WTC11 (cell line): ENCODE measurements around the gene SNX14. TPM values are rescaled to one million over a fixed set of nuclear protein-coding genes. Genes with fewer than 3 reads are reported as not detected.
A peak's percentile ranks its signal among the peaks of the same experiment; 100 is the strongest.

ENCODE experiments used
- ATF6 ChIP-seq: sonication (generic); formaldehyde crosslinking; IDR thresholded peaks from 2 replicates; pipeline ENCODE4 v1.8.1; 2023; ENCODE audit warnings: mild to moderate bottlenecking, missing genetic modification reagents
- CREB1 ChIP-seq: sonication (generic); formaldehyde crosslinking; IDR thresholded peaks from 2 replicates; pipeline ENCODE4 v1.8.0; 2023; ENCODE audit warnings: mild to moderate bottlenecking, missing genetic modification reagents
- CTCF ChIP-seq: fragments of 200-600 bp; IDR thresholded peaks from 2 replicates; pipeline ENCODE4 v1.8.0; 2022; ENCODE audit warnings: antibody characterized with exemption
- E2F4 ChIP-seq: sonication (generic); formaldehyde crosslinking; IDR thresholded peaks from 2 replicates; pipeline ENCODE4 v1.8.1; 2022; ENCODE audit warnings: low read depth, mild to moderate bottlenecking, moderate library complexity, missing genetic modification reagents, borderline replicate concordance
- ERG ChIP-seq: fragments of 250-450 bp; sonication (Bioruptor Pico); IDR thresholded peaks from 2 replicates; pipeline ENCODE4 v1.8.0; 2021; ENCODE audit warnings: mild to moderate bottlenecking
- ESRRA ChIP-seq: sonication (generic); formaldehyde crosslinking; IDR thresholded peaks from 2 replicates; pipeline ENCODE4 v1.8.1; 2022; ENCODE audit warnings: mild to moderate bottlenecking, missing genetic modification reagents, borderline replicate concordance
- ETV6 ChIP-seq: sonication (generic); formaldehyde crosslinking; IDR thresholded peaks from 2 replicates; pipeline ENCODE4 v1.8.1; 2022; ENCODE audit warnings: mild to moderate bottlenecking, missing genetic modification reagents
- FOXP1 ChIP-seq: sonication (generic); formaldehyde crosslinking; IDR thresholded peaks from 2 replicates; pipeline ENCODE4 v1.8.0; 2022; ENCODE audit warnings: missing genetic modification reagents, mild to moderate bottlenecking, moderate library complexity, borderline replicate concordance
- FOXP4 ChIP-seq: sonication (generic); formaldehyde crosslinking; IDR thresholded peaks from 2 replicates; pipeline ENCODE4 v1.8.0; 2022; ENCODE audit warnings: mild to moderate bottlenecking, missing genetic modification reagents
- GRHL2 ChIP-seq: fragments of 250-450 bp; sonication (Bioruptor Pico); IDR thresholded peaks from 2 replicates; pipeline ENCODE4 v1.8.0; 2022; ENCODE audit warnings: mild to moderate bottlenecking, moderate library complexity; ENCODE audit not compliant: insufficient replicate concordance, severe bottlenecking
- MAX ChIP-seq: sonication (generic); formaldehyde crosslinking; IDR thresholded peaks from 2 replicates; pipeline ENCODE4 v1.8.0; 2022; ENCODE audit warnings: mild to moderate bottlenecking, missing genetic modification reagents
- MXD4 ChIP-seq: fragments of 250-450 bp; sonication (Bioruptor Pico); IDR thresholded peaks from 2 replicates; pipeline ENCODE4 v1.8.0; 2021; ENCODE audit warnings: mild to moderate bottlenecking, moderate library complexity, borderline replicate concordance
- NR2C2 ChIP-seq: sonication (generic); formaldehyde crosslinking; IDR thresholded peaks from 2 replicates; pipeline ENCODE4 v1.8.0; 2022; ENCODE audit warnings: mild to moderate bottlenecking, missing genetic modification reagents
- OVOL2 ChIP-seq: fragments of 250-450 bp; sonication (Bioruptor Pico); IDR thresholded peaks from 2 replicates; pipeline ENCODE4 v1.9.0; 2021; ENCODE audit warnings: mild to moderate bottlenecking, borderline replicate concordance
- PREB ChIP-seq: sonication (generic); formaldehyde crosslinking; IDR thresholded peaks from 2 replicates; pipeline ENCODE4 v1.8.1; 2022; ENCODE audit warnings: mild to moderate bottlenecking, missing genetic modification reagents, moderate library complexity, borderline replicate concordance
- SMAD4 ChIP-seq: sonication (generic); formaldehyde crosslinking; IDR thresholded peaks from 2 replicates; pipeline ENCODE4 v1.8.0; 2022; ENCODE audit warnings: mild to moderate bottlenecking, missing genetic modification reagents
- SP1 ChIP-seq: sonication (generic); formaldehyde crosslinking; conservative IDR thresholded peaks from 2 replicates; pipeline ENCODE4 v1.8.1; 2022; ENCODE audit warnings: missing genetic modification reagents
- TCF7 ChIP-seq: sonication (generic); formaldehyde crosslinking; IDR thresholded peaks from 2 replicates; pipeline ENCODE4 v1.8.0; 2022; ENCODE audit warnings: mild to moderate bottlenecking, low read depth, missing genetic modification reagents, moderate library complexity
- TEAD4 ChIP-seq: sonication (generic); formaldehyde crosslinking; IDR thresholded peaks from 2 replicates; pipeline ENCODE4 v1.8.0; 2022; ENCODE audit warnings: mild to moderate bottlenecking, missing genetic modification reagents
- USF2 ChIP-seq: sonication (generic); formaldehyde crosslinking; IDR thresholded peaks from 2 replicates; pipeline ENCODE4 v1.8.1; 2023; ENCODE audit warnings: mild to moderate bottlenecking, missing genetic modification reagents, moderate library complexity
- ZNF219 ChIP-seq: sonication (generic); formaldehyde crosslinking; IDR thresholded peaks from 2 replicates; pipeline ENCODE4 v1.8.0; 2023; ENCODE audit warnings: missing genetic modification reagents, mild to moderate bottlenecking, borderline replicate concordance
- ZNF532 ChIP-seq: fragments of 250-450 bp; sonication (Bioruptor Pico); IDR thresholded peaks from 2 replicates; pipeline ENCODE4 v1.9.0; 2021; ENCODE audit warnings: mild to moderate bottlenecking, borderline replicate concordance
- total RNA-seq: library from RNA; stranded (reverse); gene quantifications from 3 replicates; pipeline ENCODE4 v1.2.3, GENCODE V29; 2021

SNX14 gene
- total RNA-seq, 1 experiment from 2014 or later, result 34.3 TPM

- TF ChIP-seq ERG (CRISPR knock-in tag) (peak; percentile 42; the same call in 1 of the 2 replicates), ATF6 (CRISPR knock-in tag) (no peak), TEAD4 (no peak), PREB (CRISPR knock-in tag) (no peak), USF2 (CRISPR knock-in tag) (no peak), ZNF532 (CRISPR knock-in tag) (no peak), SMAD4 (CRISPR knock-in tag) (no peak), NR2C2 (CRISPR knock-in tag) (0 out of 2 replicates have a peak, but pooled peaks have one; percentile 19), FOXP1 (CRISPR knock-in tag) (peak; percentile 84), TCF7 (CRISPR knock-in tag) (peak; percentile 86; the same call in 1 of the 2 replicates), ETV6 (CRISPR knock-in tag) (no peak; the same call in 1 of the 2 replicates), OVOL2 (no peak), GRHL2 (CRISPR knock-in tag) (no peak), MAX (CRISPR knock-in tag) (peak; percentile 30), SP1 (CRISPR knock-in tag) (peak; percentile 46; the same call in 1 of the 2 replicates), ZNF219 (CRISPR knock-in tag) (no peak), E2F4 (CRISPR knock-in tag) (no peak), FOXP4 (CRISPR knock-in tag) (0 out of 2 replicates have a peak, but pooled peaks have one; percentile 75), CTCF (no peak), MXD4 (CRISPR knock-in tag) (no peak), ESRRA (CRISPR knock-in tag) (peak; percentile 85), CREB1 (no peak)
Measured at GRCh38 chr6:85593438-85594196, at the start of gene SNX14 (continued).
